ENCODE results near the gene ZBTB38.

Gene ZBTB38, protein sequence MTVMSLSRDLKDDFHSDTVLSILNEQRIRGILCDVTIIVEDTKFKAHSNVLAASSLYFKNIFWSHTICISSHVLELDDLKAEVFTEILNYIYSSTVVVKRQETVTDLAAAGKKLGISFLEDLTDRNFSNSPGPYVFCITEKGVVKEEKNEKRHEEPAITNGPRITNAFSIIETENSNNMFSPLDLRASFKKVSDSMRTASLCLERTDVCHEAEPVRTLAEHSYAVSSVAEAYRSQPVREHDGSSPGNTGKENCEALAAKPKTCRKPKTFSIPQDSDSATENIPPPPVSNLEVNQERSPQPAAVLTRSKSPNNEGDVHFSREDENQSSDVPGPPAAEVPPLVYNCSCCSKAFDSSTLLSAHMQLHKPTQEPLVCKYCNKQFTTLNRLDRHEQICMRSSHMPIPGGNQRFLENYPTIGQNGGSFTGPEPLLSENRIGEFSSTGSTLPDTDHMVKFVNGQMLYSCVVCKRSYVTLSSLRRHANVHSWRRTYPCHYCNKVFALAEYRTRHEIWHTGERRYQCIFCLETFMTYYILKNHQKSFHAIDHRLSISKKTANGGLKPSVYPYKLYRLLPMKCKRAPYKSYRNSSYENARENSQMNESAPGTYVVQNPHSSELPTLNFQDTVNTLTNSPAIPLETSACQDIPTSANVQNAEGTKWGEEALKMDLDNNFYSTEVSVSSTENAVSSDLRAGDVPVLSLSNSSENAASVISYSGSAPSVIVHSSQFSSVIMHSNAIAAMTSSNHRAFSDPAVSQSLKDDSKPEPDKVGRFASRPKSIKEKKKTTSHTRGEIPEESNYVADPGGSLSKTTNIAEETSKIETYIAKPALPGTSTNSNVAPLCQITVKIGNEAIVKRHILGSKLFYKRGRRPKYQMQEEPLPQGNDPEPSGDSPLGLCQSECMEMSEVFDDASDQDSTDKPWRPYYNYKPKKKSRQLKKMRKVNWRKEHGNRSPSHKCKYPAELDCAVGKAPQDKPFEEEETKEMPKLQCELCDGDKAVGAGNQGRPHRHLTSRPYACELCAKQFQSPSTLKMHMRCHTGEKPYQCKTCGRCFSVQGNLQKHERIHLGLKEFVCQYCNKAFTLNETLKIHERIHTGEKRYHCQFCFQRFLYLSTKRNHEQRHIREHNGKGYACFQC (N-terminal part only)

DNA sequence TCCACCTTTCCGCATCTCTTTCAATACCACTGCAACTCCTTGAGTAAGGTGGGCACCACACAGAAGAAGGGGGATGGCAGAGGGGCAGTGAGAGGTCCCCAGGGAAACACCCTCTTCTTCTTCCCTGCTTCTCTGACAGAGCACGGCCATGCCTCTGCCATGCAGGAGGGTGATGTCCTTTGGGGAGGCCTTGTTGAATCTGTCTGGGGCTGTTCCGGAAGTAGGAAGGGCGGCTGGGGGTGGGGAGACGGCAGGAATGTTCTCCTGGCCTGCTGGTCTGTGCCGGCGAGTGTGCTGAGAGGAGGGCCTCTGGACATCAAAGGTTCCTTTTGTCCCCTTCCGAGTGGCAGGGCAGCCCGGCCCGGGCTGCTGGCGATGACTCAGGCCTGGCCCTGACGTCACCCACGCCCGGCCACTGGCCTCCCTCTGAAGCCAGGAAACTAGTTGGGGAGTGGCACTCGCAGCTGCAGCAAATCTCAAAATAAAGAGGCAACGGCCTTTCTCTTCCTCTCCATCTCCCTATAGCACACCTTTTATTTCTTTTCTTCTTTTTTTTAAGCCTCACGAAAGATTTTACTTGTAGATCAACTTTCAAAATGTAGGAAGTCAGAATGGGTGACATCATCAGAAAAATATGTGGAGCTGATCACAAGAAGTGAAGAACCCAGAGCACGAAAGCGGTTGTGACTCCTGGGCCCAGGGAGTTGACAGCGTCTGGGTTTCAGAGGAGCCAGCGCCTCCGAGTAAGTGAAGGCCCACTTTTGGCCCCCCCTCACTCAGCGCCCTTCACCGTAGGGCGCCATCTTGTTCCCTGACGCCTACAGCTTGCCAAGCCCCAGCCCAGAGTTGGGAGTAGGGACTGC lies at the start of gene ZBTB38:
TSS of gene ZBTB38 (plus strand) at position 443 of the 863 bp plus-strand sequence. CDS start 73,885 bp downstream, outside the sequence.
- no peak for DNase-seq

DNA sequence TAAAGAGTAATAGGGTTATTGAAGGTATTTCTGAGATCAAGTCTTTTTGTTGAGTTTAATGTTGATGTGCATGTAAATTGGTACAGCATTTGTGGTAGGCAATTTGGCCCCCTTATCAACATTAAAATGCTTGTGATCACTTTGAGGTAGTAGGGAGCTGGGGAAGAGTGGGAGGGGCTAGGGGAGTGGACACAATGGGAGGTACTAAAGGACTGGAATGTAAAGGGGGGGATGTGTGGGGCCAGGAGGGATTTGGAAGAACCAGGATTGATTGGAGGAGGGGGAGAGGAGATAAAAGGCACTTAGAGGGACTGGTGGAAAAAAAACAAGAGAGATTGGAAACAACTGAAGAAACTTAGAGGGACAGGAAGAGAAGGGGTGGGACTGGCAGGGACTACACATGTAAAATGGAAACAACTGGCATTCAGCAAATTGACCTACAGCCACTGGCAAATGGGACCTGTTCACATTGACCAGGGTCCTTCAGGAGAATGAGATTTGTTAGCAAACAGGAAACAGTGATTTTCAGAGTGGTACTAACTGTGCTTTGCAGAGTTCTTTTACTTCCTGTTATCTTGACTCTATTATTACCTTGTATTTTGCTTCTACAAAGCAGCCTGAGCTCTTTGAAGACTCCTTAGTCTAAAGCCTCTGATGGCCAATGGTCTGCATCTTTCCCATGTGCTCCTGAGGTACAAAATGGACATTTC lies 47.8 kb upstream of the ZBTB38 start:
- no peak for DNase-seq

- no peak for DNase-seq
Observed at GRCh38 chr3:141321109-141321497, 47.2 kb upstream of the ZBTB38 start.

- DNase-seq: no peak
Observed at GRCh38 chr3:141323936-141324704, 44.2 kb upstream of the ZBTB38 start.

GRCh38 chr3:141326123-141326522 lies 42.2 kb upstream of the ZBTB38 start:
- DNase-seq: no peak

- no peak for DNase-seq
Observed at GRCh38 chr3:141326626-141327025, 41.7 kb upstream of the ZBTB38 start.

DNA sequence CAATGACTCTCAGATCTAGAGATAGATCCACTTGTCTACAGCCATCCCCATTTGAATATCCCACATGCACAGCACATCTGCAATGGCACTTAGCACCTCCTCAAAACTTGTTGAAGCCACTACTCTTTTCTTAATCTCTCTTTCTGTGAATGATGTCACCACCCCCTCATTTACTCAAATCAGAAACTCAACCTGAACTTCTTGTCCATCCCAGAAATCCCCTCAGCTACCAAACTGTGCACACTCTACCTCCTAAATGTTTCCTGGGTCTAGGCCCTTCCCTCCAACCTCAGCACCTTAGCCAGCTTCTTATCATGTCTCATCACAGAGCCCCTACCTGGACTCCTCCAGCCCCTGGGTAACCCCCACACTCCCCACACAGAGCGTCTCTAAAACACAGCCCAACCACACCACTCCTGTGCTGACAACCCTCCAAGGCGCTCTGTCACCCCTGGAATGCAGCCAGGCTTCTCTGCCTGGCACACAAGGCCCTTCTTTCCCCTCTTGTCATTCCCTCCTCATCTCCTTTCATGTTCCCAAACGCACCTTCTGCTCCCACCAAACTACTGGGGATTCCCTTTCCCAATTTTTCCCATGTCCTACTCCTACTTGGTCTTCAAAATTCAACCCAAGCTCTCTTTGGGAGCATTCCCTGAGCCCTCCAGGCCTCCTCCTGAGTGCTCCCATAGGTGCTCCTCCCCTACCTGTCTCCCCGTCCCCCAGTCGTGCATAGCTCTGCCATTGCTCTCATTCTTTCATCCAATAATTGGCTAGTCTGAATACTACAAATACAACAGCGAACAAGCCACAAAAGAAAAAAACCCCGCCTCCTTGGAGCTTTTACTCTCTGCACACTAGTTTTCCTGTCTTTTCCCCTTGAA lies 39.8 kb upstream of the ZBTB38 start:
- DNase-seq: no peak

DNA sequence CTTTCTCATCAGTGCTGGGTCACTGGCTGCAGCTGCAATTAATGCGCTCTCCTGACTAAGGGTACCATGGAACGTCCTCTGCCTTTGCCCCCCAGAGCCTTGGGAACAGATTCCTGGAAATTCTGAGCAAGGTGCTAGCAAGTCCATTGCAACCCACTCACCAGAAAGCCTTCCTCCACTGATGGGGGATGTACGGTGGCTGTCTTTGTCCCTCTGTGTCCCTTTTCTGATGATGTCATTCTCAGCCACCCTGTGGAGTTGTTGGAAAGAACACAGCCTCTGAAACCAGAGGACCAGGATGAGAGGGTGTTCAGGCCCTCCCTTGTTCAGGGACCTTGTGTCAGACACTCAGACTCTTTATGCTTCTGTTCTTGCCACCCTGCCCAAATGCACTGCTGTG lies 38.1 kb upstream of the ZBTB38 start:
- DNase-seq: no peak

- no peak for DNase-seq
Observed at GRCh38 chr3:141330718-141331376, 37.5 kb upstream of the ZBTB38 start.

DNA sequence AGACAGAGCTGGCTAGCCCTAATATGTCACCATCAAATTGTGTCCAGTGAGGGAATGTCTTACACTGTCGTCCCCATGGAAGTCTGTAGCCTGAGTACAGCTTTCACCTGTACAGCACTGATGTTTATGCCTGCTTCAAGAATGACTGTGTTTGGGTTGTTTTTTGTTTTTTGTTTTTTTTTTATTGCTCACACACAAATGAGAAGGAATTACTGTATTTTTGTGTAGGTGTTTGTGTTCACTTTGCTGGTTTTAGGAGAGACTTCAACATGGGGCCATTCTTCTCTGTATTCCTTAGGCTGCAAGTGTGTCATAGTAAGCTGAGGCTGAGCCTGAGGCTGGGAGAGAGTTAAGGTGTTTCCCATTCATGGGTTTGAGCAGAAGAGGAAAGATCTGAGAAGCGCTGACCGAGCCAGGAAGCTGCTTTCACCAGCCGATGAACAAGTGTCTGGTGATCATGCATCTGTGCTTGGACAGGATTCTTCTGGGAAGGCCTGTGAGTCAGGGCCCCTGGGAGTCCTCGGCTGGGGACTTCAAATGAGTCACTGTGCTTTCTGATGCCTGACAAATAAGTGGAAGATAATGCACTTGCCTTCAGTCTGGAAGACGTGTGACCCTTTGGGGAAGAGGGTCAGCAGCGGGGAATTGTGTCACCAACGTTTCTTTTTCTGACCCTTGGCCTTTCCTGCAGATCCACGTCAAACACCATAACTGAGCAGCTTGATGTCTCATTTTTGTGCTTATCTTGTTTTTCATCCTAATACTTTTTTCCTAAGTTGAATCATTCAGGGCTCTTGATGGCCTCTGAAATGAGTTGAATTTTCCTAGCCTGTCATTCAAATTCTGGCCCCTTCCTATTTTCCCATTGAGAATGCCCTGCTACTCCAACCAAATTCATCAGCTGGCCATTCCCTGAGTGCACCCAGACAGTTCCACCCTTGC lies 36.7 kb upstream of the ZBTB38 start:
- no peak for DNase-seq

DNA sequence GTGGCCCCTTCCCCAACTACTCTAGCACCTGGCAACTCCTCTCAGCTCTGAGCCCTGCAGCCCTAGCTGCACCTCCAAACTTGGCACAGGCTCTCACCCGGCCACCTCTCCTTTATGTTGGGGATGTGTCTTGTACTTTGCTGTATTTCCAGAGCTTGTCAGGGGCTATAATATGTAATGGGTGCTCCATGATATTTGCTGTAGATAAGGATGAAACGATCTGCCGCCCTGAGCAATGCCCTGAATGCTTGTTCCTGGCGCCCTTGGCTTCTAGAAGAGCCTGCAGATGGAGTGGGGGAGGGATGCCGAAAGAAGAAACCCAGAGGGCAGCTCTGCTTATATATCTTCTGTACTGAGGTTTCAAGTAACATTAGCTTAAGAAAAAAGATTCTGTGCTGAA lies 35.9 kb upstream of the ZBTB38 start:
- no peak for DNase-seq

- no peak for DNase-seq
Observed at GRCh38 chr3:141333836-141334626, 34.3 kb upstream of the ZBTB38 start.

DNA sequence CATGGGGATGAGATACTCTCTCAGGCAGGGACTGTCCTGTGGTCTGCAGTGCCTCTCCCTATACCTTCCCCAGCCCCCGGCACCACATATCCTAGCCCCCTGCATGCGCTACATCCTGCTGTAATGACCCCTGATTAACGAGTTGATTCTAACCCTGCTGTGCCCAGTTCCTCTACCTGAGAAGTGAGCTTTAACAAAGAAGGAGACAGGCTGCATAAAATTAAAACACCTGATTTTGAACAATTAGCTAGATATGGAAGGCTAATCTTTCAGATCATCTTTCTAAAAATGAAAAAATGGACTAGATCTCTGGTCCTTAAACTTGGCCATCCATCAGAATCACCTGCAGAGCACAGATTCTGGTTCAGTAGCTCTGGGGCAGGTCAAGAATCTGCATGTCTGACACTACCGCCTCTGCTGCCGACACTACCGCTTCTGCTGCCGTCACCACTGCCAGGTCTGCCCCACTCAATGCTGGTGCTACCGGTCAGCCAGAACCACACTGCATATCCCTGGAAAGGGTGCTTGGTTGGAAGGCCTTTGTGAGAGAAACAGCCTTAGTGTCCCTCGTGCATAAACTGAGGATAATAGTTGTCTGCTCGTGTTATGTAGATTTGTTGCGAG lies 33.6 kb upstream of the ZBTB38 start:
- no peak for DNase-seq

DNA sequence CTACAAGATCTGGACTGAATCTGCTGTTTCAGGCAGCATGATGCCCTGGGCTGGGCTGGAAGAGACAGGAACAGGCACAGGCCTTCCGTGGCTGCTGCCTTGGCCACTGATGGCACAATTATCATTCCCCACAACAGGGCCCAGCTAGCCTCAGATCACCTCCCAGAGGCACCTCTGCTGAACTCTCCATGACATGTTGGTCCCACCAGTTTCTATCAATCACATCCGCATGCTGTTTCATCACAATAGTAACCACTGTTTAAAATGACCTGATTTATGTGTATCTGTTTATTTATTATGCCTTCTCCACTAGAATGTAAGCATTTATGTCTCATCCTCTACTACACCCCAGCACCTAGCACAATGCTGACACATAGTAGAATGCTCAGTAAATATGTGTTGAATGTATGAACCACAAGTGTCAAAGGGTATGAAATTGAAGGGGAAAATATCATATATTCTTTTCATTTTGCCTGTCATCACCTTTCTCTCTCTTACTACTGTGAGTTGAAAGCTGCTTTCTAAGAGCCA lies 32.7 kb upstream of the ZBTB38 start:
- no peak for DNase-seq

GRCh38 chr3:141336672-141337522 lies 31.4 kb upstream of the ZBTB38 start:
- DNase-seq: no peak

DNA sequence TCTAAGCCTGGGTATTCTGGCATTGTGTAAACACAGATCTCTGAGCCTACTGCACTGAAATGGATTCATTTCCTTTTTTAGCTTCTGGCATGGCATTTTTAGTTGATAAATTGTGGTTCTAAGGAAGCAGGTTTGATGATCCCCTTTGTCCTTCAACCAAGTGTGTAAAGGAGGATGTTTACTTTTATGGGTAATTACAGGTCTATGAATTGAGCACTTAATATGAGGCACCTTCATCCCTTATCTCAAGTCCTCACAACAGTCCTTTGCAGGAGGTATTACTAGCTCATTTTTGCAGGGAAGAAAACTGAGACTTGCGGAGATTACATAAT lies 30.8 kb upstream of the ZBTB38 start:
- DNase-seq: no peak
